Measurements from ENCODE around the gene POFUT2. TPM values are rescaled to one million over a fixed set of nuclear protein-coding genes. Genes with fewer than 3 reads are reported as not detected.

The POFUT2 gene
- total RNA-seq, 4 donors from 2014 or later = 29.9 to 79.3 (median 33.3) TPM

DNA sequence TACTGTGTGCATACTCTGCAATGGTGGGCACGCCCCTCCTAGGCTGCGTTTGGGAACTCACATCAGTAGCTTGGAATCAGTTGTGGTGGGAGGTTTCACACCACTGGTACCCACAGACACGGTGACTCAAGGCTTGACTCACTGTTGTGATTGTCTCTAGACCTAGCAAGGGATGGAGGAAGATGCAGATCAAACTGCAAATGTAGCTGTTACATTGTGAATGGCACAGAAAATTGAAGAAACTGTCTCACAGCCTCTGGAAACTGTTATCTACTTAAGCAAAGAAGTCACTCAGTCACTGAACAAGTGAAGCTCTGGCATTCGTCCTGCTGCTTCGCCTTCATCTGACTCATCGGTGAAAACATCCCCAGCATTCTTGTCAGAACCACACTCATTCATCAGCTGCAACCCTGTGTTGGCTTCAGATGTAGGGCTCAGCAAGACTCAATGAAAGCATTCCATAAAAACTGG, 59.5 kb downstream of the POFUT2 start:
- WGBS, 2 donors (ENCODE audit: low coverage in 1 of 2) = 34% methylated on average over 6 of the region's 6 CpGs; no CpG with 5 or more reads in 1 of the 2 donors
- Histone ChIP-seq H3K4me1 (peaks cover 0 to 8% (median 0%) of the 10 kb centered on the region in 4 donors), H3K9me3 (no peaks in the 10 kb centered on the region), H3K27ac (no peak overlapping the region), H3K27me3 (no peaks in the 10 kb centered on the region), H3K4me3 (no peak overlapping the region), H3K36me3 (no peaks in the 10 kb centered on the region)
- intact Hi-C loops (cut with DNase I; ENCODE audit: low total_unique reads) = no loop called here
- no peak for DNase-seq
- in situ Hi-C loops (cut with MboI; ENCODE audit: low pct_ligation_motif_present in 1 of 4, low pct_unique_long_range_greater_than_20kb in 1 of 4, low sequenced_read_pairs in 3 of 4) = no loop called here
- TF ChIP-seq, protein P1, sequence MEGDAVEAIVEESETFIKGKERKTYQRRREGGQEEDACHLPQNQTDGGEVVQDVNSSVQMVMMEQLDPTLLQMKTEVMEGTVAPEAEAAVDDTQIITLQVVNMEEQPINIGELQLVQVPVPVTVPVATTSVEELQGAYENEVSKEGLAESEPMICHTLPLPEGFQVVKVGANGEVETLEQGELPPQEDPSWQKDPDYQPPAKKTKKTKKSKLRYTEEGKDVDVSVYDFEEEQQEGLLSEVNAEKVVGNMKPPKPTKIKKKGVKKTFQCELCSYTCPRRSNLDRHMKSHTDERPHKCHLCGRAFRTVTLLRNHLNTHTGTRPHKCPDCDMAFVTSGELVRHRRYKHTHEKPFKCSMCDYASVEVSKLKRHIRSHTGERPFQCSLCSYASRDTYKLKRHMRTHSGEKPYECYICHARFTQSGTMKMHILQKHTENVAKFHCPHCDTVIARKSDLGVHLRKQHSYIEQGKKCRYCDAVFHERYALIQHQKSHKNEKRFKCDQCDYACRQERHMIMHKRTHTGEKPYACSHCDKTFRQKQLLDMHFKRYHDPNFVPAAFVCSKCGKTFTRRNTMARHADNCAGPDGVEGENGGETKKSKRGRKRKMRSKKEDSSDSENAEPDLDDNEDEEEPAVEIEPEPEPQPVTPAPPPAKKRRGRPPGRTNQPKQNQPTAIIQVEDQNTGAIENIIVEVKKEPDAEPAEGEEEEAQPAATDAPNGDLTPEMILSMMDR (IDR thresholded peaks at IDR 0.05) = no peak
- peak in 1 of 3 donors; percentile 27 for TF ChIP-seq POLR2AphosphoS5 (IDR thresholded peaks at IDR 0.05)
- TF ChIP-seq POLR2A (IDR thresholded peaks at IDR 0.05) = no peak

DNA sequence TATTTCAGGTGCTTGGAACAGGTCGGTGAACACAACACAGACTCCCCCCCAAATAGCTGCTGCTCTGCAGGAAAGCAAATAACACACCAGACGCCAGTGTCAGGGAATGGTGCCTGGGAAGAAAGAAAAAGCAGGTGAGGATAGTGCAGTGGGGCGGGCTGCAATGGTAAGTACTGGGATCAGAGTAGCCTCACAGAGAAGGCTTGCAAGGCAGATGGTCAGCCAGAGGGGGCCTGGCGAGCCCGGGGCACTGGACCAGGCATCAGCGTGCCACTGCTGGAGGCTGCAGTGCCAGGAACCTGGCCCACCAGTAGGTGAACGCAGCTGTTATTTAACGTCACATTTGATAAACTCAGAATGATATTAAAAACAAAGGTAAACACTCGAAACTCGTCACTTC, 60.0 kb downstream of the POFUT2 start:
- Histone ChIP-seq H3K4me1 (peaks cover 0 to 8% (median 0%) of the 10 kb centered on the region in 4 donors), H3K27me3 (no peaks in the 10 kb centered on the region), H3K9me3 (no peaks in the 10 kb centered on the region), H3K36me3 (no peaks in the 10 kb centered on the region), H3K4me3 (no peak overlapping the region), H3K27ac (no peak overlapping the region)
- in situ Hi-C loops (cut with MboI; ENCODE audit: low pct_ligation_motif_present in 1 of 4, low pct_unique_long_range_greater_than_20kb in 1 of 4, low sequenced_read_pairs in 3 of 4) = no loop called here
- no peak for DNase-seq
- TF ChIP-seq EP300 (IDR thresholded peaks at IDR 0.05; ENCODE audit: low read depth) (no peak), POLR2A (IDR thresholded peaks at IDR 0.05) (no peak)
- TF ChIP-seq, protein P1 (IDR thresholded peaks at IDR 0.05) = no peak
- intact Hi-C loops (cut with DNase I; ENCODE audit: low total_unique reads) = no loop called here
- WGBS, 2 donors (ENCODE audit: low coverage in 1 of 2) = 72 to 77% methylated on average over 3 to 10 of the region's 10 CpGs

DNA sequence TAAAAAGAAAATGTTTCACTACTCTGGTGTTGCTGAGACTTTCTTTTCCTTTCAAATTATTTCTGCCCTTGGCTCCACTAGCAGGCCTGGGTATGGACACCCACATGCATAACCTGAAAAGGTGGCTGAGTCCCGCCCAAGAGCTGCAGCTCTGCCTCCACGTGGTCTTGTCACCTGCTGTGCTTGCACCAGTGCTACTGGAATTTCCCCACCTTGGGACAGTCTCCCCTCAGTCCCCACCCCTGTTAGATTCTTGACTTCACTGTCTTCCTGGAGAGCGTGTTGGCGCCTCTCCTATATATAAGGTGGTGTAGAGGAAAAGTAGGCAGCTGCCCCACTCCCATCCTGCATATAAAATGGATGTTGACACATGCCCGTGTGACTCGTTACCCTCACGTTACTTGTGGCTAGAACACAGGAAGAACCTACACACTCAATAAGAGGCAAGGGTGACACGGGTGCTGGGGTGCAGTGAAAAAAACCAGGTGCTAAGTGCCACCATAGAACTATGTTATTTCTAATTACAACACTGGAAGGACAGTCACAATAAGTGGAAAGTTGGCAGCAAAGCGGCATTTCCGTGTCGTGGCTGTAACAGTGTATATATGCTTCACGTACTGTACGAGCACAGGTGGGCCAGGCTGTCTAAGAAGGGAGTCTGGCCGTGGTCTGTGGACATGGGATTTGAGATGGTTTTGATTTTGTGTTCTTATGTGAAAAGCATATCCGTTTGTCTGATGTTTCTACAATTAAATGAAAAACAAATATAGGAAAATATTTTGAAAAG, 61.0 kb downstream of the POFUT2 start:
- Histone ChIP-seq H3K27me3 (no peaks in the 10 kb centered on the region), H3K4me3 (no peak overlapping the region), H3K36me3 (peaks cover 0 to 6% (median 0%) of the 10 kb centered on the region in 4 donors), H3K4me1 (peaks cover 0 to 8% (median 0%) of the 10 kb centered on the region in 4 donors), H3K27ac (no peak overlapping the region), H3K9me3 (no peaks in the 10 kb centered on the region)
- WGBS, 2 donors (ENCODE audit: low coverage in 1 of 2) = 46 to 50% methylated on average over 7 to 15 of the region's 15 CpGs
- intact Hi-C loops (cut with DNase I; ENCODE audit: low total_unique reads) = no loop called here
- in situ Hi-C loops (cut with MboI; ENCODE audit: low pct_ligation_motif_present in 1 of 4, low pct_unique_long_range_greater_than_20kb in 1 of 4, low sequenced_read_pairs in 3 of 4) = no loop called here
- TF ChIP-seq, protein P1 (IDR thresholded peaks at IDR 0.05) = no peak
- TF ChIP-seq POLR2A (IDR thresholded peaks at IDR 0.05) (no peak), POLR2AphosphoS5 (IDR thresholded peaks at IDR 0.05) (no peak), EP300 (IDR thresholded peaks at IDR 0.05; ENCODE audit: low read depth) (no peak)
- no peak for DNase-seq

DNA sequence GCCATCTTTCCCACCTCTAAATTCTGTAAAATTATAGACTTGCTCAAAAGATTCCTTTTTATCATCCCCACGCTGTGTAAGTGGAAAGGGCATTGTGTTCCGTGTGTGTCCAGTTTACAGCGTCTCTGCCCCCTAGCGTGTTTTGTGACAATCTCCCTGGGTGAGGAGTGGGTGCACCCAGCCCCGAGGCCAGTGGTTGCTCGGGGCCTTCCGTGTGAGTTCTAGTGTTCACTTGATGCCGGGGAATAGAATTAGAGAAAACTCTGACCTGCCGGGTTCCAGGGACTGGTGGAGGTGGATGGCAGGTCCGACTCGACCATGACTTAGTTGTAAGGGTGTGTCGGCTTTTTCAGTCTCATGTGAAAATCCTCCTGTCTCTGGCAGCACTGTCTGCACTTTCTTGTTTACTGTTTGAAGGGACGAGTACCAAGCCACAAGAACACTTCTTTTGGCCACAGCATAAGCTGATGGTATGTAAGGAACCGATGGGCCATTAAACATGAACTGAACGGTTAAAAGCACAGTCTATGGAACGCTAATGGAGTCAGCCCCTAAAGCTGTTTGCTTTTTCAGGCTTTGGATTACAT, 61.9 kb downstream of the POFUT2 start:
- no peak overlapping the region for H3K27ac ChIP-seq
- intact Hi-C loops (cut with DNase I; ENCODE audit: low total_unique reads) = no loop called here
- TF ChIP-seq EP300 (IDR thresholded peaks at IDR 0.05; ENCODE audit: low read depth) (no peak), POLR2A (IDR thresholded peaks at IDR 0.05) (no peak), POLR2AphosphoS5 (IDR thresholded peaks at IDR 0.05) (no peak)
- TF ChIP-seq, protein P1 (IDR thresholded peaks at IDR 0.05) = no peak
- DNase-seq = no peak
- no peaks in the 10 kb centered on the region for H3K9me3 ChIP-seq
- H3K4me3 ChIP-seq = no peak overlapping the region
- H3K4me1 ChIP-seq = peaks cover 0 to 8% (median 0%) of the 10 kb centered on the region in 4 donors
- in situ Hi-C loops (cut with MboI; ENCODE audit: low pct_ligation_motif_present in 1 of 4, low pct_unique_long_range_greater_than_20kb in 1 of 4, low sequenced_read_pairs in 3 of 4) = no loop called here
- H3K27me3 ChIP-seq = no peaks in the 10 kb centered on the region
- H3K36me3 ChIP-seq = peaks cover 0 to 9% (median 0%) of the 10 kb centered on the region in 4 donors
- WGBS, 2 donors (ENCODE audit: low coverage in 1 of 2) = 81 to 84% methylated on average over 7 to 16 of the region's 16 CpGs
